Cardiac fibroblast (primary cell): ENCODE data around the gene RNF213.

ENCODE experiments used
- DNase-seq, 2 donors: peaks; one replicate each; pipeline versions ENCODE4 v3.0.0 to v3.0.0-alpha.2; 2010; ENCODE audit warnings: low read depth in 2 of 2
- H3K4me3 ChIP-seq, 2 donors: replicated peaks in 1 of 2; 1 replicate in 1 of 2; 2 replicates in 1 of 2; pipeline ENCODE4 v1.5.1; 2011; ENCODE audit warnings: low read depth in 2 of 2, low read length in 2 of 2, mild to moderate bottlenecking in 2 of 2, moderate library complexity in 1 of 2
- CTCF ChIP-seq: IDR thresholded peaks from one replicate; pipeline ENCODE4 v1.5.1; 2011; ENCODE audit warnings: low read depth, mild to moderate bottlenecking, low read length, inconsistent platforms

RNF213 gene

GRCh38 chr17:80244871-80245509 lies 15.7 kb upstream of the RNF213 start:
- no peak for DNase-seq
- no peak overlapping the region for H3K4me3 ChIP-seq
- TF ChIP-seq CTCF: no peak

- no peak for TF ChIP-seq CTCF
- H3K4me3 ChIP-seq: no peak overlapping the region
- no peak for DNase-seq
These were observed 14.9 kb upstream of the RNF213 start for GRCh38 chr17:80245566-80246265.

GRCh38 chr17:80246266-80246681 lies 14.4 kb upstream of the RNF213 start:
- no peak for TF ChIP-seq CTCF
- no peak overlapping the region for H3K4me3 ChIP-seq
- no peak for DNase-seq

- TF ChIP-seq CTCF: no peak
- H3K4me3 ChIP-seq: no peak overlapping the region
- DNase-seq: no peak
These were observed 13.9 kb upstream of the RNF213 start for GRCh38 chr17:80246726-80247125.

GRCh38 chr17:80247561-80247960 lies 13.1 kb upstream of the RNF213 start:
- TF ChIP-seq CTCF: no peak
- no peak overlapping the region for H3K4me3 ChIP-seq
- no peak for DNase-seq

- TF ChIP-seq CTCF: no peak
- no peak overlapping the region for H3K4me3 ChIP-seq
- no peak for DNase-seq
These were observed 12.4 kb upstream of the RNF213 start for GRCh38 chr17:80248001-80248893.
